Measurements from ENCODE around the gene EPB41. TPM values are rescaled to one million over a fixed set of nuclear protein-coding genes. Genes with fewer than 3 reads are reported as not detected.
"Not testable (repeated sequence)": the region's sequence is repeated elsewhere in the genome, so short reads cannot be mapped to it uniquely, and the experiment has no call there.

EPB41 gene
- total RNA-seq, 1 donor from 2014 or later = 102 TPM

DNA sequence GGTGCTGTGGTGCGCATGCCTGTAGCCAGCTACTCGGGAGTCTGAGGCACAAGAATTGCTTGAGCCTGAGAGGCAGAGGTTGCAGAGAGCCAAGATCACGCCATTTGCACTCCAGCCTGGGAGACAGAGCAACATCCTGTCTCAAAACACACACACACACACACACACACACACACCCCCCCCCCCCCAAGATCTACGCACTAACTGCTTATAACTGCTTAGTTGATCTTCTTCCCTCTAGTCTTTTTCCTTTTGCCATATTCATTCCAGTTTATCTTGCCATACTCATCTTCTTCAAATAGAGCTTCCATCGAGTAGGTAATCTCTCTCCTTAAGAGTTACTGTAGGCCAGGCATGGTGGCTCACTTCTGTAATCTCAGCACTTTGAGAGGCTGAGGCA, 20.9 kb downstream of the EPB41 start:
- Mint-ChIP-seq H3K27ac (no peak overlapping the region), H3K36me3 (ENCODE audit: insufficient read depth) (no peaks in the 10 kb centered on the region), H3K27me3 (no peaks in the 10 kb centered on the region), H3K4me1 (ENCODE audit: low read depth) (peaks cover 2% of the 10 kb centered on the region), H3K9me3 (ENCODE audit: low read depth) (no peaks in the 10 kb centered on the region), H3K4me3 (ENCODE audit: low read depth) (no peak overlapping the region)
- TF ChIP-seq, protein P1, sequence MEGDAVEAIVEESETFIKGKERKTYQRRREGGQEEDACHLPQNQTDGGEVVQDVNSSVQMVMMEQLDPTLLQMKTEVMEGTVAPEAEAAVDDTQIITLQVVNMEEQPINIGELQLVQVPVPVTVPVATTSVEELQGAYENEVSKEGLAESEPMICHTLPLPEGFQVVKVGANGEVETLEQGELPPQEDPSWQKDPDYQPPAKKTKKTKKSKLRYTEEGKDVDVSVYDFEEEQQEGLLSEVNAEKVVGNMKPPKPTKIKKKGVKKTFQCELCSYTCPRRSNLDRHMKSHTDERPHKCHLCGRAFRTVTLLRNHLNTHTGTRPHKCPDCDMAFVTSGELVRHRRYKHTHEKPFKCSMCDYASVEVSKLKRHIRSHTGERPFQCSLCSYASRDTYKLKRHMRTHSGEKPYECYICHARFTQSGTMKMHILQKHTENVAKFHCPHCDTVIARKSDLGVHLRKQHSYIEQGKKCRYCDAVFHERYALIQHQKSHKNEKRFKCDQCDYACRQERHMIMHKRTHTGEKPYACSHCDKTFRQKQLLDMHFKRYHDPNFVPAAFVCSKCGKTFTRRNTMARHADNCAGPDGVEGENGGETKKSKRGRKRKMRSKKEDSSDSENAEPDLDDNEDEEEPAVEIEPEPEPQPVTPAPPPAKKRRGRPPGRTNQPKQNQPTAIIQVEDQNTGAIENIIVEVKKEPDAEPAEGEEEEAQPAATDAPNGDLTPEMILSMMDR (IDR thresholded peaks at IDR 0.05; ENCODE audit: unreplicated experiment) = no peak
- DNase-seq (ENCODE audit: low spot score, unreplicated experiment) = no peak

GRCh38 chr1:28936094-28936493, 21.7 kb downstream of the EPB41 start:
- H3K4me1 Mint-ChIP-seq (ENCODE audit: low read depth) = peaks cover 2% of the 10 kb centered on the region

GRCh38 chr1:28936528-28936927, 22.2 kb downstream of the EPB41 start:
- Mint-ChIP-seq H3K4me1 (ENCODE audit: low read depth) (peaks cover 2% of the 10 kb centered on the region), H3K27ac (no peak overlapping the region), H3K9me3 (ENCODE audit: low read depth) (no peaks in the 10 kb centered on the region), H3K36me3 (ENCODE audit: insufficient read depth) (no peaks in the 10 kb centered on the region), H3K4me3 (ENCODE audit: low read depth) (no peak overlapping the region), H3K27me3 (no peaks in the 10 kb centered on the region)
- TF ChIP-seq, protein P1 (IDR thresholded peaks at IDR 0.05; ENCODE audit: unreplicated experiment) = no peak
- no peak for DNase-seq (ENCODE audit: low spot score, unreplicated experiment)

More at GRCh38 chr1:28936094-28936493, 21.7 kb downstream of the EPB41 start:
- Mint-ChIP-seq H3K4me3 (ENCODE audit: low read depth) (no peak overlapping the region), H3K27ac (no peak overlapping the region), H3K27me3 (no peaks in the 10 kb centered on the region), H3K9me3 (ENCODE audit: low read depth) (no peaks in the 10 kb centered on the region), H3K36me3 (ENCODE audit: insufficient read depth) (no peaks in the 10 kb centered on the region)
- DNase-seq (ENCODE audit: low spot score, unreplicated experiment) = no peak
- TF ChIP-seq, protein P1 (IDR thresholded peaks at IDR 0.05; ENCODE audit: unreplicated experiment) = no peak

DNA sequence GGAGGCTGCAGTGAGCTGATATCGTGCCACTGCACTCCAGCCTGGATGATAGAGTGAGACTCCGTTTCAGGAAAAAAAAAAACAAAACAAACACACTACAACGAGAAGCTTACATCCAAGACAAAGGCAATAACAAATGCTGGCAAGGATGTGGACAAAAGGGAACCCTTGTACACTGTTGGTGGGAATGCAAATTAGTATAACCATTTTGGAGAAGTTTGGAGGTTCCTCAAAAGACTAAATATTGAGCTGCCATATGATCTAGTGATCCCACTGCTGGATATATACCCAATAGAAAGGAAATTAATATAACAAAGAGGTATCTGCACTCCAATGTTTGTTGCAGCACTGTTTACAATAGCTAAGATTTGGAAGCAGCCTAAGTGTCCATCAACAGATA, 29.2 kb downstream of the EPB41 start:
- H3K9me3 Mint-ChIP-seq (ENCODE audit: low read depth); H3K4me3 Mint-ChIP-seq (ENCODE audit: low read depth); H3K4me1 Mint-ChIP-seq (ENCODE audit: low read depth); H3K36me3 Mint-ChIP-seq (ENCODE audit: insufficient read depth); DNase-seq (ENCODE audit: low spot score, unreplicated experiment); H3K27me3 Mint-ChIP-seq; H3K27ac Mint-ChIP-seq: not testable (repeated sequence)

DNA sequence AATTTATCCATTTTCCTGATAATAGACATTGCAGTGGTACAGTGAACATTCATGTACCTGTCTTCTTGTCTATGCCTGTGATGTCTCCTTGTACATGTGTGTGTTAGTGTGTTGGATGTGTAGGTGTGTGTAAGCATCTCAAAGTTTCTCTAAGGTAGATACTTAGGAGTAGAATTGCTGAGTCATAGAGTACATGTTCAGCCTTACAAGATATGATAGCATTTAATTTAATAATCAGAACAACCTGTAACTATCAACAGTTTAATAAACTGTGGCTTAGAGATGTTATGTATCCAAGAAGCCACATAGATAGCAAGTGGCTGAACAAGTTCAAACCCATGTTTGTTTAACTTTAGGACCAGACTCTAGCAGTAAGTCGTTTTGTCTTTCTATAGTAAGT, 35.6 kb downstream of the EPB41 start:
- no peak for DNase-seq (ENCODE audit: low spot score, unreplicated experiment)
- Mint-ChIP-seq H3K4me3 (ENCODE audit: low read depth) (no peak overlapping the region), H3K9me3 (ENCODE audit: low read depth) (peaks cover 3% of the 10 kb centered on the region), H3K4me1 (ENCODE audit: low read depth) (no peaks in the 10 kb centered on the region), H3K27me3 (no peaks in the 10 kb centered on the region), H3K27ac (no peak overlapping the region), H3K36me3 (ENCODE audit: insufficient read depth) (peaks cover 2% of the 10 kb centered on the region)
- TF ChIP-seq, protein P1 (IDR thresholded peaks at IDR 0.05; ENCODE audit: unreplicated experiment) = no peak

DNA sequence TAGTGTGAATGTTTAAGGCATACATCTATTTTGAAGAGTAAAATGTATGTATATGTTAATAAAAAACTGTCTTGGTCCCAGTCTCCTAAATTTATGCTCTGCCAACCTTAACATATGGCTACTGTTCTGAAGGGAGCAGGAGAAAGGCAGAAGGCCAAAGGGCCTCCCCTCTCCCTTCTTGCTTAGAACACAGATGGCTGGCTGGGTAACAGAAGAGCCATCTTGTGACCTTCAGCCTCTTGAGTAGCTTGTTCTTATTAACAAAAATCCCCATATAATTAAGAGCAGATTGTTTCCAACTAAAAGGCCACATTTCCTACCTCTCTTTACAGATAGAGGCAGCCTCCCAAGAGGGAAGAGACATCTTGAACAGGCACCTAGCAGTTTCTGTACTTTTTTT, 36.1 kb downstream of the EPB41 start:
- Mint-ChIP-seq H3K36me3 (ENCODE audit: insufficient read depth) (peaks cover 2% of the 10 kb centered on the region), H3K4me1 (ENCODE audit: low read depth) (peaks cover 1% of the 10 kb centered on the region), H3K27ac (no peak overlapping the region), H3K9me3 (ENCODE audit: low read depth) (peaks cover 3% of the 10 kb centered on the region), H3K27me3 (no peaks in the 10 kb centered on the region), H3K4me3 (ENCODE audit: low read depth) (no peak overlapping the region)
- no peak for DNase-seq (ENCODE audit: low spot score, unreplicated experiment)
- TF ChIP-seq, protein P1 (IDR thresholded peaks at IDR 0.05; ENCODE audit: unreplicated experiment) = no peak

All from progenitor cell of endocrine pancreas (in vitro differentiated cells).